Fibroblast of pulmonary artery (primary cell): ENCODE measurements around the gene ABCF2.

Experiments
- DNase-seq: peaks from one replicate; pipeline ENCODE4 v3.0.0-alpha.2; 2010; ENCODE audit warnings: low read depth
- H3K4me3 ChIP-seq: replicated peaks from 2 replicates; pipeline ENCODE4 v1.5.1; 2011; ENCODE audit warnings: low read depth, mild to moderate bottlenecking, control low read depth, low read length, moderate library complexity
- TF ChIP-seq, protein P1 (sequence below): IDR thresholded peaks from 2 replicates; pipeline ENCODE4 v1.5.1; 2011; ENCODE audit warnings: mild to moderate bottlenecking, control low read depth, low read length, inconsistent platforms; ENCODE audit errors: missing control alignments

The ABCF2 gene

DNA sequence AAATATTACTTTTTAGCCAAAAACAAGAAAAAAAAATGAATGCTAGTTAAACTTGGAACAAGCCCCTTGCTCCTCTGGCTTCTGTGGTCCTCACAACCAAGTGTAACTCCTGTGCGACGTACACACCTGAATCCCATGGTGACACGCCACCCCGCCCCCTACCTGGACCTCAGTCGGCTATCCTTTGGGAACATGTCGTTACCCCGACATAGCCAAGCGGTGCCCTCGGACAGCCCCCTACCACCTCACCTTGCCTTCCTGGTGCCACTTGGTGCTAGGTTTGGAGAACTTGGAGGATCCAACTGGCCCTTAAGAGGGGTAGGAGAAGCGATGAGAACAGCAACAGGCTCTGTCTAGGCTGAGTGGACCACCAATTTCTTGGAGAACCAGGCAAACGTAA is 33.5 kb upstream of the ABCF2 start:
- DNase-seq = no peak
- TF ChIP-seq, protein P1, sequence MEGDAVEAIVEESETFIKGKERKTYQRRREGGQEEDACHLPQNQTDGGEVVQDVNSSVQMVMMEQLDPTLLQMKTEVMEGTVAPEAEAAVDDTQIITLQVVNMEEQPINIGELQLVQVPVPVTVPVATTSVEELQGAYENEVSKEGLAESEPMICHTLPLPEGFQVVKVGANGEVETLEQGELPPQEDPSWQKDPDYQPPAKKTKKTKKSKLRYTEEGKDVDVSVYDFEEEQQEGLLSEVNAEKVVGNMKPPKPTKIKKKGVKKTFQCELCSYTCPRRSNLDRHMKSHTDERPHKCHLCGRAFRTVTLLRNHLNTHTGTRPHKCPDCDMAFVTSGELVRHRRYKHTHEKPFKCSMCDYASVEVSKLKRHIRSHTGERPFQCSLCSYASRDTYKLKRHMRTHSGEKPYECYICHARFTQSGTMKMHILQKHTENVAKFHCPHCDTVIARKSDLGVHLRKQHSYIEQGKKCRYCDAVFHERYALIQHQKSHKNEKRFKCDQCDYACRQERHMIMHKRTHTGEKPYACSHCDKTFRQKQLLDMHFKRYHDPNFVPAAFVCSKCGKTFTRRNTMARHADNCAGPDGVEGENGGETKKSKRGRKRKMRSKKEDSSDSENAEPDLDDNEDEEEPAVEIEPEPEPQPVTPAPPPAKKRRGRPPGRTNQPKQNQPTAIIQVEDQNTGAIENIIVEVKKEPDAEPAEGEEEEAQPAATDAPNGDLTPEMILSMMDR = no peak
- no peak overlapping the region for H3K4me3 ChIP-seq

DNA sequence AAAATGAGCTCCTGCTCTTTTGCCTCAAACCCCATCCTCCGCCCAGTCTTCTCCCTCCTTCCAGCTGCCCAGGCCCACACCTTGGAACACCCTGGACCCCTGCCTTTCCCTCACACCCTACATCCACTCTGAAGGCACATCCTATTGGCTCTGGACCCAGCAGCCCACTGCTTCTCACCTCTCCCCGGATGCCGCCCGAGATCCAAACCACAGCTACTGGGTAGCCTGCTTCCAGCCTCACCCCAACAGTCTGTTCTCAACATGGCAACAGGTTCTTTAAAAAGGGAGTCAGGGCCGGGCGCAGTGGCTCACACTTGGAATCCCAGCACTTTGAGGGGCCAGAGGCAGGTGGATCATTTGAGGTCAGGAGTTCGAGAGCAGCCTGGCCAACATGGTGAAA is 31.0 kb upstream of the ABCF2 start:
- DNase-seq = no peak
- TF ChIP-seq, protein P1 = no peak
- H3K4me3 ChIP-seq = no peak overlapping the region

DNA sequence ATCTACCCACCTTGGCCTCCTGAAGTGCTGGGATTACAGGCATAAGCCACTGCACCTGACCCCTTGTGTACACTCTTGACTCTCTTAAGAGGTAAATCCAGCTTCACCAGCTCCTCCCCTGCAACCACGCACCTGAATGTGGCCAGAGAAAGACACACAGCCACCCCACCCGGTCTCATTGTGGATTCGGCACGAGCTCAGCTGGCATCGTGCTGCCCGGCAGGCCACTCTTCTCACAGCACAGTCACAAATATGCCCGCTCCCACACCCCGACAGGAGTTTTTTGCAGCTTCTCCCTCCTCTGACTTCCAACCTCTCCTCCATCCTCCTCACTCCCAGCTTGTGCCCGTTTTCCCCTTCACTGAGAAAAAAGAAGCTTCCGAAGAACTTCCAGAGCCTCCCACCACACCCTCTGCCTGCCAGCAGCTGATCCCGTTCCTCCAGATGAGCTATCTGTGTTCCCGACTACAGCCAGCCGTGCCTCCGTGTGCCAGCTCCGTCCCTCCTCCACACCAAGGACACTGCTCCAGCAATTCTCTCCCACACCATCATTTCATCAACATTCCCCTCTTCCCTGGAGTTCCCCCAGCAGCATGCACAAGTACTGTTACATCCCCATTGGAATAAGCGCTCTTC is 29.5 kb upstream of the ABCF2 start:
- H3K4me3 ChIP-seq = no peak overlapping the region
- peak; percentile 29 for DNase-seq
- TF ChIP-seq, protein P1 = no peak

DNA sequence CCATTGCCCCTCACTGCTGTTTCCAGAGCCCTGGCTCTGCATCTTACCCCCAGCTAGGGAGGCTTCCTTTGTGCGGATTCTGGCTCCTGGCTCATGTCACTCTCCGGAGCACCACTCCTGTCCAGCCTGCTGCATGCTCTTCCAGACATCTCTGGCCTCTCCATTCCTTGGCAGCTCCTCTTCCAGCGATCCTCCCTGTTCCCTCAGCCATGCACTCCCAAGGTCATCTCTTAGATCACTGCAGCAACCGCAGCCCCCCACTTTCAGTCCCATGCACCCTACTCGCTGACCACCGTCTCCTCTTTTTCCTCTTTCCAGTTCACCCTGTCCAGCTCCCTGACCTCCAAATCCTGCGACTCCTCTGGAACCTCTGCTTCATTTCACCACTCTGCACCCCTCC is 28.4 kb upstream of the ABCF2 start:
- TF ChIP-seq, protein P1 = no peak
- no peak for DNase-seq
- no peak overlapping the region for H3K4me3 ChIP-seq

DNA sequence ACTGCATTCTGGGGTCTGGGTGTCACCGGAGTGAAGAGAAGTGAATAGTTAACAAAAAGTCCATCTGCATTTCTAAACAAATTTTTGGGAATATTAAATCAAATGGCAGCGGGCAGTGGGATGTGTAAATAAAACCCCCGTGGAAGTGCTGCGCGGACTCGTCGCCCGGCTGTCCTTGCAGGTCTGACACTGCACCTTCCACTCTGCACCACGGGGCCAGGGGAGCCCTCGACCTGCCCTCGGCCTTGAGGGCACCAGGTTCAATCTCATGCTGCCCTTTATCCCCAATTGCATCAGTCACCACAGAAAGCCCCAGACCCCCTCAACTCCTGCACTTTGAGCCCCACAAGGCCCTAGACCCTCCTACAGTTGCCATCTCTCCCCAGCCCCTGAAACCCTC is 27.8 kb upstream of the ABCF2 start:
- TF ChIP-seq, protein P1 = no peak
- no peak for DNase-seq
- H3K4me3 ChIP-seq = no peak overlapping the region

DNA sequence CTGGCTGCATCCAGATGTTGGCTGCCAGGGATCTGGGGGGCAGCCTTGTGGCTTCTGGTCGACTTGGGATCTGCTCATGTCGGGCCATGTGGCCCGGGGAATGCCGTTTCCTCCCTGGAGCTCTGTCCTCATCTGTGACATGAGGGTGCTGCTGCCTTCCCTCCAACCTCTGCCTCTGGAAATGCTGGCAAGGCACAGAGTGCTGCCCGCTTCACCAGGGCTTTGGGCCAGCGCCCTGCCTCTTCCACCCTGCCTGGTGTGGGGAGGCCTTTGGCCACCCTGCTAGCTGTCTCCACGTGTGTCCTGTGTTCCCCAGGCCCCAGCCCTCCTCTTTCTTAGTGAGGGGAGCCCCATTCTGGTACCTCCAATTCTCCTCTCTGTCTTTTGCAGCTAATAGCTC is 27.3 kb upstream of the ABCF2 start:
- no peak for DNase-seq
- TF ChIP-seq, protein P1 = no peak
- H3K4me3 ChIP-seq = no peak overlapping the region
